ENCODE results near the gene CD276.

CD276 gene

GRCh38 chr15:73748730-73749129, 64.5 kb downstream of the CD276 start:
- CTCF ChIA-PET: no interaction called here
- WGBS (ENCODE audit: insufficient coverage): 83% methylated on average over 2 of the region's 6 CpGs
- Histone ChIP-seq H3K4me1 (ENCODE audit: control extremely low read depth in 1 of 4, control insufficient read depth in 4 of 4, insufficient read depth in 4 of 4, low read length in 3 of 4) (peaks cover 0 to 11% (median 5%) of the 10 kb centered on the region in 4 experiments), H3K4me3 (ENCODE audit: control insufficient read depth in 1 of 7, extremely low read depth in 1 of 7, insufficient read depth in 4 of 7, low read depth in 2 of 7, low read length in 6 of 7) (no peak overlapping the region), H3K27ac (ENCODE audit: insufficient read depth in 1 of 2, low read depth in 1 of 2, low read length in 2 of 2, poor library complexity in 1 of 2, severe bottlenecking in 2 of 2) (no peak overlapping the region), H3K27me3 (replicated peaks in 2 of 5; ENCODE audit: control insufficient read depth in 4 of 5, insufficient read depth in 5 of 5, low read length in 4 of 5) (peaks cover 2 to 90% (median 24%) of the 10 kb centered on the region in 5 experiments), H3K36me3 (ENCODE audit: control insufficient read depth in 4 of 4, insufficient read depth in 4 of 4, low read length in 3 of 4) (no peaks in the 10 kb centered on the region), H3K9me3 (ENCODE audit: control extremely low read depth in 1 of 5, control insufficient read depth in 4 of 5, insufficient read depth in 2 of 5, low read depth in 1 of 5, low read length in 4 of 5) (no peaks in the 10 kb centered on the region)
- POLR2A ChIA-PET: no interaction called here
- no peak for DNase-seq

GRCh38 chr15:73749533-73749932, 65.3 kb downstream of the CD276 start:
- CTCF ChIA-PET: no interaction called here
- H3K4me1 ChIP-seq (ENCODE audit: control extremely low read depth in 1 of 4, control insufficient read depth in 4 of 4, insufficient read depth in 4 of 4, low read length in 3 of 4): peaks cover 0 to 11% (median 5%) of the 10 kb centered on the region in 4 experiments
- no peaks in the 10 kb centered on the region for H3K9me3 ChIP-seq (ENCODE audit: control extremely low read depth in 1 of 5, control insufficient read depth in 4 of 5, insufficient read depth in 2 of 5, low read depth in 1 of 5, low read length in 4 of 5)
- POLR2A ChIA-PET: no interaction called here
- H3K36me3 ChIP-seq (ENCODE audit: control insufficient read depth in 4 of 4, insufficient read depth in 4 of 4, low read length in 3 of 4): no peaks in the 10 kb centered on the region
- DNase-seq: no peak
- H3K4me3 ChIP-seq (ENCODE audit: control insufficient read depth in 1 of 7, extremely low read depth in 1 of 7, insufficient read depth in 4 of 7, low read depth in 2 of 7, low read length in 6 of 7): no peak overlapping the region
- WGBS (ENCODE audit: insufficient coverage): 88% methylated on average over 5 of the region's 5 CpGs
- peaks cover 2 to 97% (median 24%) of the 10 kb centered on the region in 5 experiments for H3K27me3 ChIP-seq (replicated peaks in 2 of 5; ENCODE audit: control insufficient read depth in 4 of 5, insufficient read depth in 5 of 5, low read length in 4 of 5)
- H3K27ac ChIP-seq (ENCODE audit: insufficient read depth in 1 of 2, low read depth in 1 of 2, low read length in 2 of 2, poor library complexity in 1 of 2, severe bottlenecking in 2 of 2): no peak overlapping the region

- ChIA-PET CTCF (no interaction called here), POLR2A (no interaction called here)
- H3K27me3 ChIP-seq (replicated peaks in 2 of 5; ENCODE audit: control insufficient read depth in 4 of 5, insufficient read depth in 5 of 5, low read length in 4 of 5): peaks cover 2 to 97% (median 23%) of the 10 kb centered on the region in 5 experiments
- H3K4me1 ChIP-seq (ENCODE audit: control extremely low read depth in 1 of 4, control insufficient read depth in 4 of 4, insufficient read depth in 4 of 4, low read length in 3 of 4): peaks cover 0 to 11% (median 5%) of the 10 kb centered on the region in 4 experiments
- H3K9me3 ChIP-seq (ENCODE audit: control extremely low read depth in 1 of 5, control insufficient read depth in 4 of 5, insufficient read depth in 2 of 5, low read depth in 1 of 5, low read length in 4 of 5): no peaks in the 10 kb centered on the region
- H3K4me3 ChIP-seq (ENCODE audit: control insufficient read depth in 1 of 7, extremely low read depth in 1 of 7, insufficient read depth in 4 of 7, low read depth in 2 of 7, low read length in 6 of 7): no peak overlapping the region
- 94% methylated on average over 5 of the region's 5 CpGs for WGBS (ENCODE audit: insufficient coverage)
- no peak for DNase-seq
- H3K36me3 ChIP-seq (ENCODE audit: control insufficient read depth in 4 of 4, insufficient read depth in 4 of 4, low read length in 3 of 4): no peaks in the 10 kb centered on the region
- no peak overlapping the region for H3K27ac ChIP-seq (ENCODE audit: insufficient read depth in 1 of 2, low read depth in 1 of 2, low read length in 2 of 2, poor library complexity in 1 of 2, severe bottlenecking in 2 of 2)
Measured at GRCh38 chr15:73749971-73750370, 65.8 kb downstream of the CD276 start.

GRCh38 chr15:73750438-73750837, 66.3 kb downstream of the CD276 start:
- peaks cover 0 to 11% (median 5%) of the 10 kb centered on the region in 4 experiments for H3K4me1 ChIP-seq (ENCODE audit: control extremely low read depth in 1 of 4, control insufficient read depth in 4 of 4, insufficient read depth in 4 of 4, low read length in 3 of 4)
- ChIA-PET POLR2A (no interaction called here), CTCF (no interaction called here)
- peaks cover 2 to 95% (median 23%) of the 10 kb centered on the region in 5 experiments for H3K27me3 ChIP-seq (replicated peaks in 2 of 5; ENCODE audit: control insufficient read depth in 4 of 5, insufficient read depth in 5 of 5, low read length in 4 of 5)
- no peak overlapping the region for H3K4me3 ChIP-seq (ENCODE audit: control insufficient read depth in 1 of 7, extremely low read depth in 1 of 7, insufficient read depth in 4 of 7, low read depth in 2 of 7, low read length in 6 of 7)
- WGBS (ENCODE audit: insufficient coverage): 100% methylated on average over 2 of the region's 4 CpGs
- no peaks in the 10 kb centered on the region for H3K36me3 ChIP-seq (ENCODE audit: control insufficient read depth in 4 of 4, insufficient read depth in 4 of 4, low read length in 3 of 4)
- no peak for DNase-seq
- no peak overlapping the region for H3K27ac ChIP-seq (ENCODE audit: insufficient read depth in 1 of 2, low read depth in 1 of 2, low read length in 2 of 2, poor library complexity in 1 of 2, severe bottlenecking in 2 of 2)
- H3K9me3 ChIP-seq (ENCODE audit: control extremely low read depth in 1 of 5, control insufficient read depth in 4 of 5, insufficient read depth in 2 of 5, low read depth in 1 of 5, low read length in 4 of 5): no peaks in the 10 kb centered on the region

GRCh38 chr15:73750951-73751350, 66.8 kb downstream of the CD276 start:
- Histone ChIP-seq H3K27ac (ENCODE audit: insufficient read depth in 1 of 2, low read depth in 1 of 2, low read length in 2 of 2, poor library complexity in 1 of 2, severe bottlenecking in 2 of 2) (no peak overlapping the region), H3K4me1 (ENCODE audit: control extremely low read depth in 1 of 4, control insufficient read depth in 4 of 4, insufficient read depth in 4 of 4, low read length in 3 of 4) (peaks cover 0 to 11% (median 5%) of the 10 kb centered on the region in 4 experiments), H3K4me3 (ENCODE audit: control insufficient read depth in 1 of 7, extremely low read depth in 1 of 7, insufficient read depth in 4 of 7, low read depth in 2 of 7, low read length in 6 of 7) (no peak overlapping the region), H3K36me3 (ENCODE audit: control insufficient read depth in 4 of 4, insufficient read depth in 4 of 4, low read length in 3 of 4) (no peaks in the 10 kb centered on the region), H3K9me3 (ENCODE audit: control extremely low read depth in 1 of 5, control insufficient read depth in 4 of 5, insufficient read depth in 2 of 5, low read depth in 1 of 5, low read length in 4 of 5) (no peaks in the 10 kb centered on the region), H3K27me3 (replicated peaks in 2 of 5; ENCODE audit: control insufficient read depth in 4 of 5, insufficient read depth in 5 of 5, low read length in 4 of 5) (peaks cover 2 to 96% (median 25%) of the 10 kb centered on the region in 5 experiments)
- 85% methylated on average over 18 of the region's 20 CpGs for WGBS (ENCODE audit: insufficient coverage)
- DNase-seq: no peak
- CTCF ChIA-PET: no interaction called here
- POLR2A ChIA-PET: no interaction called here

- H3K4me3 ChIP-seq (ENCODE audit: control insufficient read depth in 1 of 7, extremely low read depth in 1 of 7, insufficient read depth in 4 of 7, low read depth in 2 of 7, low read length in 6 of 7): no peak overlapping the region
- WGBS (ENCODE audit: insufficient coverage): 22% methylated on average over 4 of the region's 9 CpGs
- peak; percentile 14 to 54 (median 43) for DNase-seq
- H3K4me1 ChIP-seq (ENCODE audit: control extremely low read depth in 1 of 4, control insufficient read depth in 4 of 4, insufficient read depth in 4 of 4, low read length in 3 of 4): peaks cover 0 to 11% (median 5%) of the 10 kb centered on the region in 4 experiments
- H3K27me3 ChIP-seq (replicated peaks in 2 of 5; ENCODE audit: control insufficient read depth in 4 of 5, insufficient read depth in 5 of 5, low read length in 4 of 5): peaks cover 2 to 96% (median 23%) of the 10 kb centered on the region in 5 experiments
- ChIA-PET POLR2A (no interaction called here), CTCF (no interaction called here)
- no peaks in the 10 kb centered on the region for H3K36me3 ChIP-seq (ENCODE audit: control insufficient read depth in 4 of 4, insufficient read depth in 4 of 4, low read length in 3 of 4)
- no peak overlapping the region for H3K27ac ChIP-seq (ENCODE audit: insufficient read depth in 1 of 2, low read depth in 1 of 2, low read length in 2 of 2, poor library complexity in 1 of 2, severe bottlenecking in 2 of 2)
- H3K9me3 ChIP-seq (ENCODE audit: control extremely low read depth in 1 of 5, control insufficient read depth in 4 of 5, insufficient read depth in 2 of 5, low read depth in 1 of 5, low read length in 4 of 5): no peaks in the 10 kb centered on the region
Measured at GRCh38 chr15:73751511-73751898, 67.3 kb downstream of the CD276 start.

- Histone ChIP-seq H3K4me1 (ENCODE audit: control extremely low read depth in 1 of 4, control insufficient read depth in 4 of 4, insufficient read depth in 4 of 4, low read length in 3 of 4) (peaks cover 0 to 11% (median 5%) of the 10 kb centered on the region in 4 experiments), H3K36me3 (ENCODE audit: control insufficient read depth in 4 of 4, insufficient read depth in 4 of 4, low read length in 3 of 4) (no peaks in the 10 kb centered on the region), H3K27ac (ENCODE audit: insufficient read depth in 1 of 2, low read depth in 1 of 2, low read length in 2 of 2, poor library complexity in 1 of 2, severe bottlenecking in 2 of 2) (no peak overlapping the region), H3K27me3 (replicated peaks in 2 of 5; ENCODE audit: control insufficient read depth in 4 of 5, insufficient read depth in 5 of 5, low read length in 4 of 5) (peaks cover 2 to 96% (median 19%) of the 10 kb centered on the region in 5 experiments), H3K4me3 (ENCODE audit: control insufficient read depth in 1 of 7, extremely low read depth in 1 of 7, insufficient read depth in 4 of 7, low read depth in 2 of 7, low read length in 6 of 7) (peak overlapping the region in 5 of 7 experiments; percentile 23 to 53 (median 42)), H3K9me3 (ENCODE audit: control extremely low read depth in 1 of 5, control insufficient read depth in 4 of 5, insufficient read depth in 2 of 5, low read depth in 1 of 5, low read length in 4 of 5) (no peaks in the 10 kb centered on the region)
- WGBS (ENCODE audit: insufficient coverage): under 1% methylated on average over 62 of the region's 79 CpGs
- DNase-seq: no peak
- ChIA-PET CTCF (no interaction called here), POLR2A (no interaction called here)
Measured at GRCh38 chr15:73751899-73752805, 68.0 kb downstream of the CD276 start.

Data from common myeloid progenitor, CD34-positive (primary cell).